GM20000 (cell line): ENCODE data around the gene IL12RB1.

Source experiments
- DNase-seq: peaks from one replicate; pipeline ENCODE4 v3.0.0; 2012; ENCODE audit warnings: low spot score
- CTCF ChIP-seq: IDR thresholded peaks from 2 replicates; pipeline ENCODE4 v1.5.1; 2012; ENCODE audit warnings: mild to moderate bottlenecking, control low read depth; ENCODE audit errors: extremely low read depth, missing control alignments

Gene IL12RB1

DNA sequence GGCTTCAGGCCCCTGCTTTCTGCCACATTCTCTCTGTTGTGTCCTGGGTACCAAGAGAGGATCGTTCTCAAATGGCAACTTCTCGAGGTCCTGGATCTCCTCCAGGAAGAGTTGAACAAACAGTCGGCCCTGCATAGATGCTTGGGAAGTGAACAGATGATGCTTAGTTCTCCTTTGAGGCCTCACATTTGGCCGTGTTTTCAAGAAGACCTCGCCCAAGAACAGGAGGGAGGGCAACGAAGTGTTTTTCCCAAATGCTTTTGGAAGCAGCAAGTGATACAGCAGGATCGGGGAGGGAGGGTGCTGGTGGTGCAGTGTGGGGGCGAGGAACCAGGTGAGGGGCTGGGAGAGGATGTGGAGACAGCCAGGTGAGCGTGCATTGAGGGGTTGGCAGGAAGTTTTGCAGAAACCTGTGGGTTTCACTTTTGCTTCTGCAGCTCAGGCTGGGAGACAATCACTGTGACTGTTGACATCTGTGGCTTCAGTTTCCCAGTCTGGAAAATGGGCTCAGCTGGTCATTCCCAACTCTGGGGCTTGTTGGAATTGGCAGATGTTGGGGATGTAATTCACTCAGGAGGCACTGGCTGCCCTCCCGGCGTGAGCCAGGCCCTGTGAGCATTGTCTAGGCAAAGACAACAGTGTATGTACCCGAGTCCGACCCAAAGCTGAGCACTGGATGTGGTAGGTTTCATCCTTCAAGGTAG, 32.4 kb upstream of the IL12RB1 start:
- DNase-seq = peak; percentile 69
- no peak for TF ChIP-seq CTCF

- TF ChIP-seq CTCF = no peak
- DNase-seq = no peak
Measured at GRCh38 chr19:18118420-18119012, 31.8 kb upstream of the IL12RB1 start.

- DNase-seq = peak; percentile 100
- TF ChIP-seq CTCF = no peak
Measured at GRCh38 chr19:18117692-18118378, 31.1 kb upstream of the IL12RB1 start.

DNA sequence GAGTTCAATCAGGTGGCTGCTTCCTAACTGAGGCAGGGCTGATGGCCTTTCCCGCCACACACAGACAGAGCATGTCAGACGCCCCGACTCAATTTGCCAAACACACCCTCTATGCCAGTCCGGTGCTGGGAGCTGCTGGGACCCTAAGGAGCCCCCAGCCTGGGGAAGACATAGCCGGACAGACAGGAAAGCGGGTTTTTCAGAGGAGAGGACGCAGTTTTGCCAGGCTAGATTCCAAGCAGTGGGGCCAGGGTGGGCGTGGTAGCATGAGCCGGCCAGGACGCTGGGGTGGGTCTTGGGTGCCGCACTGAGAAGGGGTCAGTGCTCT, 30.6 kb upstream of the IL12RB1 start:
- DNase-seq = no peak
- TF ChIP-seq CTCF = no peak

DNA sequence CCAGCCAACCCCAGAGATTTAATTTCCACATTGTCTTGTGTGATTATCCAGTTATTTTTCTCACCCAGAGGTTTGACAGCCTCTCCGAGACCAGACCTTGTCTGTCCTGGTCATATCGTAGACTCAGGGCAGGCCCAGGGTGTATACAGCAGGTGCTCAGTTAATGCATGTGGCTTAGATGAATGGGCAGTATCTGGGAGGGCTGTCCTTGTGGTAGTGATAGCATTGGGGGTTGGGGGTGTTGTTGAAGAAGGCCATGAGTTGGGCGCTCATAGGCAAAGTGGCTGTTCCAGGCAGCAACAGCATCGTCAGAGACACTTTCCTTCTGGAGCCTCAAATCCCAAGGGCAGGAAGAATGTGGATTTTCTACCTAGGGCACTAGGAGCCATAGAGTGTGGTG, 27.7 kb upstream of the IL12RB1 start:
- TF ChIP-seq CTCF = no peak

GRCh38 chr19:18113827-18114226, 27.1 kb upstream of the IL12RB1 start:
- DNase-seq = no peak
- no peak for TF ChIP-seq CTCF

More for the DNA sequence above, 27.7 kb upstream of the IL12RB1 start:
- no peak for DNase-seq

GRCh38 chr19:18112989-18113478, 26.3 kb upstream of the IL12RB1 start:
- peak; percentile 79 for DNase-seq
- TF ChIP-seq CTCF = peak; percentile 87
